Peyer's patch (tissue), 4 donors: ENCODE results near the gene PRKD1.

Source experiments
- POLR2A ChIP-seq, 2 donors: fragments of 450-650 bp; IDR thresholded peaks; one replicate each; pipeline ENCODE4 v1.5.1; 2017; ENCODE audit warnings: antibody characterized with exemption in 2 of 2, mild to moderate bottlenecking in 2 of 2, moderate library complexity in 2 of 2
- TF ChIP-seq, protein P1 (sequence below), 6 experiments: fragments of 450-650 bp in 4 of 6; fragments of 200-600 bp in 2 of 6; sonication (generic) in 1 of 6; IDR thresholded peaks; one replicate each; pipeline ENCODE4 v1.5.1; 2017 to 2019; ENCODE audit warnings: antibody characterized with exemption in 6 of 6, mild to moderate bottlenecking in 3 of 6, moderate library complexity in 1 of 6

DNA sequence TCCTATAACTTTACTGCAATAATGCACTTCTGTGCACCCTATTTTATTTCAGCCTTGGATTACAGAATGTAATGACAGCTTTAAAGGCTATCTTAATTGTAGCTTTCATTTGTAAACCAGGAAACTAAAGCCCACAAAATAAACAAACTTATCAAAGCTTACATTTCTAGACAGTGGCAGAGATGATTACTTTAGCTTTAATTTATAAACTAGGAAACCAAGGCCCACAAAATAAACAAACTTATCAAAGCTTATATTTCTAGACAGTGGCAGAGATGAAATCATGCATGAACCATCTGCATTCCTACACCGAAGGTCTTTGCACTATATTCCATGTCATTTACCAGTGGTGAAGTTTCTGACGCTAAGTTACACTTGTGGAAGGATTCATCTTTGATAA lies 74.4 kb downstream of the PRKD1 start:
- TF ChIP-seq POLR2A (IDR thresholded peaks at IDR 0.05), result no peak
- TF ChIP-seq, protein P1, sequence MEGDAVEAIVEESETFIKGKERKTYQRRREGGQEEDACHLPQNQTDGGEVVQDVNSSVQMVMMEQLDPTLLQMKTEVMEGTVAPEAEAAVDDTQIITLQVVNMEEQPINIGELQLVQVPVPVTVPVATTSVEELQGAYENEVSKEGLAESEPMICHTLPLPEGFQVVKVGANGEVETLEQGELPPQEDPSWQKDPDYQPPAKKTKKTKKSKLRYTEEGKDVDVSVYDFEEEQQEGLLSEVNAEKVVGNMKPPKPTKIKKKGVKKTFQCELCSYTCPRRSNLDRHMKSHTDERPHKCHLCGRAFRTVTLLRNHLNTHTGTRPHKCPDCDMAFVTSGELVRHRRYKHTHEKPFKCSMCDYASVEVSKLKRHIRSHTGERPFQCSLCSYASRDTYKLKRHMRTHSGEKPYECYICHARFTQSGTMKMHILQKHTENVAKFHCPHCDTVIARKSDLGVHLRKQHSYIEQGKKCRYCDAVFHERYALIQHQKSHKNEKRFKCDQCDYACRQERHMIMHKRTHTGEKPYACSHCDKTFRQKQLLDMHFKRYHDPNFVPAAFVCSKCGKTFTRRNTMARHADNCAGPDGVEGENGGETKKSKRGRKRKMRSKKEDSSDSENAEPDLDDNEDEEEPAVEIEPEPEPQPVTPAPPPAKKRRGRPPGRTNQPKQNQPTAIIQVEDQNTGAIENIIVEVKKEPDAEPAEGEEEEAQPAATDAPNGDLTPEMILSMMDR (IDR thresholded peaks at IDR 0.05), result no peak
